ENCODE data around the gene DUS1L. TPM values are rescaled to one million over a fixed set of nuclear protein-coding genes. Genes with fewer than 3 reads are reported as not detected.
A peak's percentile ranks its signal among the peaks of the same experiment; 100 is the strongest.

The DUS1L gene
- total and polyA plus RNA-seq, 5 donors = 51.3 to 82.1 (median 60.0) TPM

GRCh38 chr17:82098939-82099763 is 33.5 kb upstream of the DUS1L start:
- Histone ChIP-seq H3K4me1 (ENCODE audit: control insufficient read depth, insufficient read depth, low read length) (peaks cover 6% of the 10 kb centered on the region), H3K4me3 (ENCODE audit: low read length) (peak overlapping the region; percentile 39)

GRCh38 chr17:82098169-82098938 is 32.8 kb upstream of the DUS1L start, which contains the start of gene FASN:
Gene FASN (minus strand): TSS chr17:82098236. CDS start chr17:82096445, 1,791 bp downstream.
- Histone ChIP-seq H3K4me3 (ENCODE audit: low read length) (peak within 1 kb of the TSS; percentile 81), H3K27ac (ENCODE audit: low read length) (peak within 1 kb of the TSS; percentile 81), H3K27me3 (ENCODE audit: control insufficient read depth, insufficient read depth) (no peaks in the 10 kb centered on the region), H3K4me1 (ENCODE audit: control insufficient read depth, insufficient read depth, low read length) (peaks cover 6% of the 10 kb centered on the region), H3K9me3 (ENCODE audit: control insufficient read depth, low read length) (no peaks in the 10 kb centered on the region)
- DNase-seq = peak; percentile 96 to 99 (median 98)
- WGBS = under 1% methylated on average over 124 of the region's 124 CpGs
- peak; percentile 85 to 86 for ATAC-seq
- intact Hi-C loops (cut with DNase I) = no loop called here

More at GRCh38 chr17:82098939-82099763, 33.5 kb upstream of the DUS1L start:
- ATAC-seq = peak; percentile 1 to 9
- Histone ChIP-seq H3K9me3 (ENCODE audit: control insufficient read depth, low read length) (no peaks in the 10 kb centered on the region), H3K27ac (ENCODE audit: low read length) (peak overlapping the region; percentile 81), H3K27me3 (ENCODE audit: control insufficient read depth, insufficient read depth) (no peaks in the 10 kb centered on the region)
- 18% methylated on average over 80 of the region's 80 CpGs for WGBS
- peak in 2 of 3 donors; percentile 71 to 73 for DNase-seq
- intact Hi-C loops (cut with DNase I) = no loop called here

GRCh38 chr17:82097919-82098168 is 32.2 kb upstream of the DUS1L start:
- intact Hi-C loops (cut with DNase I) = no loop called here
- peaks cover 6% of the 10 kb centered on the region for H3K4me1 ChIP-seq (ENCODE audit: control insufficient read depth, insufficient read depth, low read length)
- peak overlapping the region; percentile 81 for H3K27ac ChIP-seq (ENCODE audit: low read length)
- WGBS = under 1% methylated on average over 36 of the region's 36 CpGs
- H3K9me3 ChIP-seq (ENCODE audit: control insufficient read depth, low read length) = no peaks in the 10 kb centered on the region
- ATAC-seq (no peak), DNase-seq (no peak)
- no peaks in the 10 kb centered on the region for H3K27me3 ChIP-seq (ENCODE audit: control insufficient read depth, insufficient read depth)
- H3K4me3 ChIP-seq (ENCODE audit: low read length) = peak overlapping the region; percentile 81

GRCh38 chr17:82097184-82097918 is 31.7 kb upstream of the DUS1L start:
- peak; percentile 61 to 84 (median 81) for DNase-seq

DNA sequence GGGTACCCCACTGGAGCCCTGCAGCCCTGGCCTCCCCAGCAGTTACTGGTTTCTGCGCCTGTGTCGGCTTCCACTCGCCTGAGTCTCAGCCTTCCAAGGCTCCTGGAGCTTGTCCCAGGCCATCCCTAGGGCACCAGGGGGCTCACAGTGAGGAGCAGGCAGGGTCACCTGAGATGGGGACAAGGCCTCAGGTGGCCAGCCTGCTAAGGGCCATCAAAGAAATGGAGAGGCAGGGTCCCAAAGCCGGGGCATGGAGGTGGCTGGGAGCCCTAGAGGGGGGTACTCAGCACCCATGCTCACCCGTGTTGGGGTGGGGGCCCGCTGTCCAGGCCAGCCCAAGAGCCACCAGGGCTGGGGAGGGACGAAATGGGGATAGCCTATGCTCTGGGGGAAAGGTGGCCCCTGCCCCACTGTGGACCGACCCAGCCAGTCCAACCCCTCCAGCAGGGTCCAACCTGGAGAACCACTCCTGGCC is 31.1 kb upstream of the DUS1L start:
- Histone ChIP-seq H3K4me1 (ENCODE audit: control insufficient read depth, insufficient read depth, low read length) (peaks cover 6% of the 10 kb centered on the region), H3K27ac (ENCODE audit: low read length) (no peak overlapping the region), H3K27me3 (ENCODE audit: control insufficient read depth, insufficient read depth) (no peaks in the 10 kb centered on the region), H3K9me3 (ENCODE audit: control insufficient read depth, low read length) (no peaks in the 10 kb centered on the region), H3K4me3 (ENCODE audit: low read length) (peak overlapping the region; percentile 81)
- 64% methylated on average over 8 of the region's 8 CpGs for WGBS
- DNase-seq (peak; percentile 22 to 70 (median 47)), ATAC-seq (no peak)
- intact Hi-C loops (cut with DNase I) = no loop called here

More at GRCh38 chr17:82097184-82097918, 31.7 kb upstream of the DUS1L start:
- Histone ChIP-seq H3K27ac (ENCODE audit: low read length) (peak overlapping the region; percentile 81), H3K27me3 (ENCODE audit: control insufficient read depth, insufficient read depth) (no peaks in the 10 kb centered on the region), H3K9me3 (ENCODE audit: control insufficient read depth, low read length) (no peaks in the 10 kb centered on the region), H3K4me3 (ENCODE audit: low read length) (peak overlapping the region; percentile 81), H3K4me1 (ENCODE audit: control insufficient read depth, insufficient read depth, low read length) (peaks cover 6% of the 10 kb centered on the region)
- peak in 1 of 2 donors; percentile 1 for ATAC-seq
- WGBS = under 1% methylated on average over 77 of the region's 77 CpGs
- intact Hi-C loops (cut with DNase I) = no loop called here

GRCh38 chr17:82095777-82096708 is 30.4 kb upstream of the DUS1L start:
- Histone ChIP-seq H3K9me3 (ENCODE audit: control insufficient read depth, low read length) (no peaks in the 10 kb centered on the region), H3K27ac (ENCODE audit: low read length) (no peak overlapping the region), H3K4me3 (ENCODE audit: low read length) (no peak overlapping the region), H3K27me3 (ENCODE audit: control insufficient read depth, insufficient read depth) (no peaks in the 10 kb centered on the region), H3K4me1 (ENCODE audit: control insufficient read depth, insufficient read depth, low read length) (peaks cover 6% of the 10 kb centered on the region)
- intact Hi-C loops (cut with DNase I) = no loop called here
- ATAC-seq (no peak), DNase-seq (peak; percentile 21 to 64 (median 56))
- 91% methylated on average over 35 of the region's 35 CpGs for WGBS

DNA sequence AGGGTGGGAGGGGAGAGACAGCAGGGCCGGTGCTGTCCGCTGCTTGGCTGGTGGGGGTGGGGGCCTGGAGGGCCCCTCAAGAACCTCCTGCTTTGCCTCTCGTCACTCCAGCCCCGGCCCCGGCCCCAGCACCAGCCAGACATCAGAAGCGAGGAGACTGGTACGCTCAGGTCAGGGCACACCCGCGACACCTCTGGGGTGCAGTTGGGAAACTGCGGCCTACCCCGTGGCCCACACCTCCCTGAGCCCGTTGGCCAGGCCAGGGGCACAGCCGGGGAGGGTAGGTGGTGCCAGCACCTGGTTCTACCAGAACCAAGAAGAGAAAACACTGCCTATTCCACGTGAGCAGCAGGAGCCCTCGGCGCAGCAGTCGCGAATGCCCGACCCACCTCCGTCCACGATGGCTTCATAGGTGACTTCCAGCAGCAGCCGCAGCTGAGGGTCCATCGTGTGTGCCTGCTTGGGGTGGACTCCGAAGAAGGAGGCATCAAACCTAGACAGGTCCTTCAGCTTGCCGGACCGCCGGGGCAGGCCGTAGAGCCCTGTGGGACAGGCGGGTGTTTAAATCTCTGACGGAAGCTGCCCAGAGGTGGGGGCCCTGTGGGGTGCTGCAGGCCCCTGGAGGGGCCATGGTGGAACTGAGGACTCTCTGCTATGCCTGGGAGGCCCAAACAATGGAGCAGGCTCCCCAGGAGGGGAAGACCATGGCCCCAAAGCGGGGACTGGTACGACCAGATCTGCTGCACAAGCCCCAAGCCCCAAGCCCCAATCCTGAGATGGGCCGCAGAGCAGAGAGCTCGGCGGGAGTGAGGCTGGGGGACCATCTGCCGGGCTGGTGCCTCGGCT is 29.6 kb upstream of the DUS1L start:
- H3K27ac ChIP-seq (ENCODE audit: low read length) = no peak overlapping the region
- H3K4me3 ChIP-seq (ENCODE audit: low read length) = no peak overlapping the region
- H3K4me1 ChIP-seq (ENCODE audit: control insufficient read depth, insufficient read depth, low read length) = peaks cover 6% of the 10 kb centered on the region
- 89% methylated on average over 37 of the region's 37 CpGs for WGBS
- no peaks in the 10 kb centered on the region for H3K9me3 ChIP-seq (ENCODE audit: control insufficient read depth, low read length)
- no peak for ATAC-seq
- intact Hi-C loops (cut with DNase I) = no loop called here
- no peaks in the 10 kb centered on the region for H3K27me3 ChIP-seq (ENCODE audit: control insufficient read depth, insufficient read depth)
- DNase-seq = peak in 2 of 3 donors; percentile 38 to 56

GRCh38 chr17:82092995-82093751 is 27.6 kb upstream of the DUS1L start:
- peak in 2 of 3 donors; percentile 22 to 59 for DNase-seq
- Histone ChIP-seq H3K4me3 (ENCODE audit: low read length) (no peak overlapping the region), H3K27me3 (ENCODE audit: control insufficient read depth, insufficient read depth) (no peaks in the 10 kb centered on the region), H3K4me1 (ENCODE audit: control insufficient read depth, insufficient read depth, low read length) (peaks cover 6% of the 10 kb centered on the region), H3K9me3 (ENCODE audit: control insufficient read depth, low read length) (no peaks in the 10 kb centered on the region), H3K27ac (ENCODE audit: low read length) (no peak overlapping the region)
- intact Hi-C loops (cut with DNase I) = no loop called here
- ATAC-seq = no peak
- 95% methylated on average over 40 of the region's 40 CpGs for WGBS

DNA sequence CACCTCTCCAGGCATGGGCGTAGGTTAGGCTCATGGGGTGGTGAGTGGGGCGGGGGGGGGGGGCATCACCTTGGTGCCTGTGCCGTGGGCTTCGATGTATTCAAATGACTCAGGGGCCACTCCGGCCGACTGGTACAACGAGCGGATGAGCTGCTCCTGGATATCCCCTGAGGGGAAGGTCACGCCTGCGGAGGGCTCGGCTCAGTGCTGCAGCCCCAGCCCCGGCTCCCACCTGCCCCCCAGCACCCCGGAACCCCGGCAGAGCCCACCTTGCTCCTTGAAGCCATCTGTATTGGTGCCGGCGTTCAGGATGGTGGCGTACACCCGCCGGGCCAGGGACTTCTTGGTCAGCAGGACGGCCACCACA is 27.0 kb upstream of the DUS1L start:
- Histone ChIP-seq H3K4me3 (ENCODE audit: low read length) (no peak overlapping the region), H3K27ac (ENCODE audit: low read length) (no peak overlapping the region), H3K9me3 (ENCODE audit: control insufficient read depth, low read length) (no peaks in the 10 kb centered on the region), H3K4me1 (ENCODE audit: control insufficient read depth, insufficient read depth, low read length) (peaks cover 6% of the 10 kb centered on the region), H3K27me3 (ENCODE audit: control insufficient read depth, insufficient read depth) (no peaks in the 10 kb centered on the region)
- WGBS = 91% methylated on average over 20 of the region's 20 CpGs
- intact Hi-C loops (cut with DNase I) = no loop called here
- peak in 1 of 3 donors; percentile 41 for DNase-seq
- no peak for ATAC-seq

Measured in right cardiac atrium (tissue), 5 donors.